ENCODE data around the gene ATP6V1G2.
"Not testable (repeated sequence)": the region's sequence is repeated elsewhere in the genome, so short reads cannot be mapped to it uniquely, and the experiment has no call there.

- TF ChIP-seq, protein P1, sequence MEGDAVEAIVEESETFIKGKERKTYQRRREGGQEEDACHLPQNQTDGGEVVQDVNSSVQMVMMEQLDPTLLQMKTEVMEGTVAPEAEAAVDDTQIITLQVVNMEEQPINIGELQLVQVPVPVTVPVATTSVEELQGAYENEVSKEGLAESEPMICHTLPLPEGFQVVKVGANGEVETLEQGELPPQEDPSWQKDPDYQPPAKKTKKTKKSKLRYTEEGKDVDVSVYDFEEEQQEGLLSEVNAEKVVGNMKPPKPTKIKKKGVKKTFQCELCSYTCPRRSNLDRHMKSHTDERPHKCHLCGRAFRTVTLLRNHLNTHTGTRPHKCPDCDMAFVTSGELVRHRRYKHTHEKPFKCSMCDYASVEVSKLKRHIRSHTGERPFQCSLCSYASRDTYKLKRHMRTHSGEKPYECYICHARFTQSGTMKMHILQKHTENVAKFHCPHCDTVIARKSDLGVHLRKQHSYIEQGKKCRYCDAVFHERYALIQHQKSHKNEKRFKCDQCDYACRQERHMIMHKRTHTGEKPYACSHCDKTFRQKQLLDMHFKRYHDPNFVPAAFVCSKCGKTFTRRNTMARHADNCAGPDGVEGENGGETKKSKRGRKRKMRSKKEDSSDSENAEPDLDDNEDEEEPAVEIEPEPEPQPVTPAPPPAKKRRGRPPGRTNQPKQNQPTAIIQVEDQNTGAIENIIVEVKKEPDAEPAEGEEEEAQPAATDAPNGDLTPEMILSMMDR (conservative IDR thresholded peaks at IDR 0.05; ENCODE audit: low read length): not testable (repeated sequence)
- not testable (repeated sequence) for TF ChIP-seq EZH2phosphoT487 (IDR thresholded peaks at IDR 0.05; ENCODE audit: borderline replicate concordance, low read depth, low read length)
These were observed 44.3 kb upstream of the ATP6V1G2 start for GRCh38 chr6:31590691-31591090.

All from OCI-LY7 (cell line).